SK-N-SH treated with all-trans-retinoic acid at 6 μM for 48 hours (cell line): Measurements from ENCODE around the gene CLDN20.

Experiments used
- ATAC-seq: fragments of 200-7000 bp; cut with Tn5 transposase; 3 replicates; pipeline ENCODE4 v1.9.1; 2020; ENCODE audit warnings: mild to moderate bottlenecking, moderate library complexity
- ARNTL ChIP-seq: fragments of 450-650 bp; formaldehyde crosslinking; IDR thresholded peaks from 2 replicates; pipeline ENCODE4 v1.5.0; 2020; ENCODE audit warnings: low read depth, mild to moderate bottlenecking, moderate library complexity, borderline replicate concordance
- CSDC2 ChIP-seq: fragments of 250-450 bp; sonication (Bioruptor Pico); IDR thresholded peaks from 2 replicates; pipeline ENCODE4 v1.5.0; 2020; ENCODE audit warnings: mild to moderate bottlenecking, moderate library complexity
- CSRNP3 ChIP-seq: fragments of 250-450 bp; sonication (Bioruptor Pico); IDR thresholded peaks from 2 replicates; pipeline ENCODE4 v1.5.1; 2021; ENCODE audit warnings: mild to moderate bottlenecking, moderate library complexity
- ESRRG ChIP-seq: fragments of 250-450 bp; sonication (Bioruptor Pico); IDR thresholded peaks from 2 replicates; pipeline ENCODE4 v1.6.1; 2021; ENCODE audit warnings: mild to moderate bottlenecking
- GLIS3 ChIP-seq: fragments of 250-450 bp; sonication (Bioruptor Pico); IDR thresholded peaks from 2 replicates; pipeline ENCODE4 v1.5.0; 2020; ENCODE audit warnings: mild to moderate bottlenecking, moderate library complexity
- ISL1 ChIP-seq: fragments of 250-450 bp; sonication (Bioruptor Pico); IDR thresholded peaks from 2 replicates; pipeline ENCODE4 v2.1.2; 2022; ENCODE audit warnings: mild to moderate bottlenecking, moderate library complexity
- PPARA ChIP-seq: fragments of 250-450 bp; sonication (Bioruptor Pico); IDR thresholded peaks from 2 replicates; pipeline ENCODE4 v1.5.0; 2020; ENCODE audit warnings: mild to moderate bottlenecking, borderline replicate concordance
- RARB ChIP-seq: fragments of 250-450 bp; sonication (Bioruptor Pico); IDR thresholded peaks from 2 replicates; pipeline ENCODE4 v1.8.0; 2021; ENCODE audit warnings: mild to moderate bottlenecking, moderate library complexity
- SNAI2 ChIP-seq: fragments of 250-450 bp; sonication (Bioruptor Pico); IDR thresholded peaks from 2 replicates; pipeline ENCODE4 v1.5.0; 2020; ENCODE audit warnings: mild to moderate bottlenecking, moderate library complexity
- TCF4 ChIP-seq: fragments of 250-450 bp; sonication (Bioruptor Pico); IDR thresholded peaks from 2 replicates; pipeline ENCODE4 v1.8.0; 2021; ENCODE audit warnings: mild to moderate bottlenecking, moderate library complexity, borderline replicate concordance
- TOX ChIP-seq: fragments of 250-450 bp; sonication (Bioruptor Pico); IDR thresholded peaks from 2 replicates; pipeline ENCODE4 v1.8.0; 2021; ENCODE audit warnings: mild to moderate bottlenecking, moderate library complexity, borderline replicate concordance
- ZC3H10 ChIP-seq: fragments of 250-450 bp; sonication (Bioruptor Pico); IDR thresholded peaks from 2 replicates; pipeline ENCODE4 v1.5.1; 2021; ENCODE audit warnings: mild to moderate bottlenecking, moderate library complexity
- ZFP3 ChIP-seq: fragments of 250-450 bp; sonication (Bioruptor Pico); IDR thresholded peaks from 2 replicates; pipeline ENCODE4 v1.5.0; 2020; ENCODE audit warnings: mild to moderate bottlenecking, moderate library complexity
- ZFP30 ChIP-seq: fragments of 450-650 bp; formaldehyde crosslinking; IDR thresholded peaks from 2 replicates; pipeline ENCODE4 v1.5.0; 2022; ENCODE audit warnings: mild to moderate bottlenecking, moderate library complexity
- ZNF565 ChIP-seq: fragments of 450-650 bp; formaldehyde crosslinking; conservative IDR thresholded peaks from 2 replicates; pipeline ENCODE4 v1.5.0; 2020; ENCODE audit warnings: low read depth, mild to moderate bottlenecking, moderate library complexity
- ZNF70 ChIP-seq: fragments of 450-650 bp; formaldehyde crosslinking; IDR thresholded peaks from 2 replicates; pipeline ENCODE4 v1.5.0; 2020; ENCODE audit warnings: mild to moderate bottlenecking, moderate library complexity
- TF ChIP-seq, protein P1 (sequence below): fragments of 250-450 bp; sonication (Bioruptor Pico); IDR thresholded peaks from 2 replicates; pipeline ENCODE4 v1.5.1; 2020; ENCODE audit warnings: low read depth, mild to moderate bottlenecking, moderate library complexity
- TF ChIP-seq, protein P2 (sequence below): fragments of 250-450 bp; sonication (Bioruptor Pico); IDR thresholded peaks from 2 replicates; pipeline ENCODE4 v1.8.0; 2020; ENCODE audit warnings: mild to moderate bottlenecking, moderate library complexity, borderline replicate concordance
- TF ChIP-seq, protein P3 (sequence below): fragments of 250-450 bp; sonication (Bioruptor Pico); IDR thresholded peaks from 2 replicates; pipeline ENCODE4 v1.5.0; 2020; ENCODE audit warnings: mild to moderate bottlenecking, moderate library complexity

Gene CLDN20

DNA sequence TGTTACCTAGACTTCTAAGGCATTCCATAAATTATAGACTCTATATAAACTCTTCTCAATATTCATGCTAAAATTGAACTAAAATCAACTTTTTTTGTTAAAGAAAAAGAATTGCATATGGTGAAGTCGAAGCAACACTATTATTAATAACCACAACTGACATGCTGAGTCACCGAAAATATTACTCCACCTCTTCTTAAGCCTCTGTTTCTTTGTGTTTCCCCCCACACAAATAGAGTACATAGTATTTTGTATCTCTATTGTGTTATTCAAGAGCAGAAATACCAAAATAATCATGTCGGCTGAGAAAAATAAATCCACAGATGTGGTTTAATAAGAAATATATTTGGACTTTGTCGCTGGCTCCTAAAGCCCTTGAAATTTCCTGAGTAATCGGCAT lies 26.7 kb downstream of the CLDN20 start:
- ATAC-seq, result no peak
- TF ChIP-seq TOX, result no peak
- TF ChIP-seq TCF4 (CRISPR knock-in tag), result no peak
- TF ChIP-seq ISL1 (CRISPR knock-in tag), result no peak
- no peak for TF ChIP-seq GLIS3 (CRISPR knock-in tag)
- no peak for TF ChIP-seq CSRNP3 (CRISPR knock-in tag)
- TF ChIP-seq, protein P1, sequence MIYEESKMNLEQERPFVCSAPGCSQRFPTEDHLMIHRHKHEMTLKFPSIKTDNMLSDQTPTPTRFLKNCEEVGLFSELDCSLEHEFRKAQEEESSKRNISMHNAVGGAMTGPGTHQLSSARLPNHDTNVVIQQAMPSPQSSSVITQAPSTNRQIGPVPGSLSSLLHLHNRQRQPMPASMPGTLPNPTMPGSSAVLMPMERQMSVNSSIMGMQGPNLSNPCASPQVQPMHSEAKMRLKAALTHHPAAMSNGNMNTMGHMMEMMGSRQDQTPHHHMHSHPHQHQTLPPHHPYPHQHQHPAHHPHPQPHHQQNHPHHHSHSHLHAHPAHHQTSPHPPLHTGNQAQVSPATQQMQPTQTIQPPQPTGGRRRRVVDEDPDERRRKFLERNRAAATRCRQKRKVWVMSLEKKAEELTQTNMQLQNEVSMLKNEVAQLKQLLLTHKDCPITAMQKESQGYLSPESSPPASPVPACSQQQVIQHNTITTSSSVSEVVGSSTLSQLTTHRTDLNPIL (CRISPR knock-in tag), result no peak
- no peak for TF ChIP-seq ARNTL (CRISPR knock-in tag)

- no peak for TF ChIP-seq ZFP30
- no peak for TF ChIP-seq CSDC2
- ATAC-seq, result no peak
Measured at GRCh38 chr6:155291291-155291690, 27.5 kb downstream of the CLDN20 start.

GRCh38 chr6:155292711-155293110 lies 28.9 kb downstream of the CLDN20 start:
- TF ChIP-seq ZFP3 (CRISPR knock-in tag) (no peak), TCF4 (CRISPR knock-in tag) (no peak)
- ATAC-seq, result no peak

- ATAC-seq, result no peak
- TF ChIP-seq ZNF565 (CRISPR knock-in tag), result no peak
- no peak for TF ChIP-seq ARNTL (CRISPR knock-in tag)
- no peak for TF ChIP-seq ZFP30
- TF ChIP-seq GLIS3 (CRISPR knock-in tag), result no peak
- TF ChIP-seq CSDC2, result no peak
- no peak for TF ChIP-seq PPARA (CRISPR knock-in tag)
- TF ChIP-seq, protein P2, sequence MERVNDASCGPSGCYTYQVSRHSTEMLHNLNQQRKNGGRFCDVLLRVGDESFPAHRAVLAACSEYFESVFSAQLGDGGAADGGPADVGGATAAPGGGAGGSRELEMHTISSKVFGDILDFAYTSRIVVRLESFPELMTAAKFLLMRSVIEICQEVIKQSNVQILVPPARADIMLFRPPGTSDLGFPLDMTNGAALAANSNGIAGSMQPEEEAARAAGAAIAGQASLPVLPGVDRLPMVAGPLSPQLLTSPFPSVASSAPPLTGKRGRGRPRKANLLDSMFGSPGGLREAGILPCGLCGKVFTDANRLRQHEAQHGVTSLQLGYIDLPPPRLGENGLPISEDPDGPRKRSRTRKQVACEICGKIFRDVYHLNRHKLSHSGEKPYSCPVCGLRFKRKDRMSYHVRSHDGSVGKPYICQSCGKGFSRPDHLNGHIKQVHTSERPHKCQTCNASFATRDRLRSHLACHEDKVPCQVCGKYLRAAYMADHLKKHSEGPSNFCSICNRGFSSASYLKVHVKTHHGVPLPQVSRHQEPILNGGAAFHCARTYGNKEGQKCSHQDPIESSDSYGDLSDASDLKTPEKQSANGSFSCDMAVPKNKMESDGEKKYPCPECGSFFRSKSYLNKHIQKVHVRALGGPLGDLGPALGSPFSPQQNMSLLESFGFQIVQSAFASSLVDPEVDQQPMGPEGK (CRISPR knock-in tag), result no peak
- no peak for TF ChIP-seq ZC3H10 (CRISPR knock-in tag)
- no peak for TF ChIP-seq TOX
Measured at GRCh38 chr6:155297669-155298068, 33.9 kb downstream of the CLDN20 start.

DNA sequence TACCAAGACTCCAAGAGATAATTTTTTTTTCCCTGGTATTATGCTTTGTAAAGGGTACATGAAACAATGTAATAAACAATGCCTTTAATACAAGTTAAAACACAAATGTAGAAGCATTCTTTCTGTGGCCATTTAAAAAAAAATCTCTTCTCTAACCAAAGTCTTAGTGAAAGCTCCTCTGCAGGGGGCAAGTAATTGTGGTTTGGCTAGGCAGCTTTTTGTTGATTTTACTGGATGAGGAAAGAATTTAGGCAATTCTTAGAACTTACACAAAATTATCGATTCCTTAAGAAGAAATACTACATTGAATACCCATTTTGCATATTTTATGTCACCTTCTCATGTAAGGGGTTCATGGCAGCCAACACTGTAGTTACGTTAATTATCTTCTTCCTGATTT lies 38.1 kb downstream of the CLDN20 start:
- no peak for ATAC-seq

GRCh38 chr6:155303361-155303870 lies 39.6 kb downstream of the CLDN20 start:
- ATAC-seq, result no peak
- TF ChIP-seq TCF4 (CRISPR knock-in tag) (no peak), ZNF70 (CRISPR knock-in tag) (no peak), GLIS3 (CRISPR knock-in tag) (no peak), SNAI2 (no peak), ESRRG (CRISPR knock-in tag) (no peak), RARB (no peak), ZFP3 (CRISPR knock-in tag) (no peak)
- TF ChIP-seq, protein P3, sequence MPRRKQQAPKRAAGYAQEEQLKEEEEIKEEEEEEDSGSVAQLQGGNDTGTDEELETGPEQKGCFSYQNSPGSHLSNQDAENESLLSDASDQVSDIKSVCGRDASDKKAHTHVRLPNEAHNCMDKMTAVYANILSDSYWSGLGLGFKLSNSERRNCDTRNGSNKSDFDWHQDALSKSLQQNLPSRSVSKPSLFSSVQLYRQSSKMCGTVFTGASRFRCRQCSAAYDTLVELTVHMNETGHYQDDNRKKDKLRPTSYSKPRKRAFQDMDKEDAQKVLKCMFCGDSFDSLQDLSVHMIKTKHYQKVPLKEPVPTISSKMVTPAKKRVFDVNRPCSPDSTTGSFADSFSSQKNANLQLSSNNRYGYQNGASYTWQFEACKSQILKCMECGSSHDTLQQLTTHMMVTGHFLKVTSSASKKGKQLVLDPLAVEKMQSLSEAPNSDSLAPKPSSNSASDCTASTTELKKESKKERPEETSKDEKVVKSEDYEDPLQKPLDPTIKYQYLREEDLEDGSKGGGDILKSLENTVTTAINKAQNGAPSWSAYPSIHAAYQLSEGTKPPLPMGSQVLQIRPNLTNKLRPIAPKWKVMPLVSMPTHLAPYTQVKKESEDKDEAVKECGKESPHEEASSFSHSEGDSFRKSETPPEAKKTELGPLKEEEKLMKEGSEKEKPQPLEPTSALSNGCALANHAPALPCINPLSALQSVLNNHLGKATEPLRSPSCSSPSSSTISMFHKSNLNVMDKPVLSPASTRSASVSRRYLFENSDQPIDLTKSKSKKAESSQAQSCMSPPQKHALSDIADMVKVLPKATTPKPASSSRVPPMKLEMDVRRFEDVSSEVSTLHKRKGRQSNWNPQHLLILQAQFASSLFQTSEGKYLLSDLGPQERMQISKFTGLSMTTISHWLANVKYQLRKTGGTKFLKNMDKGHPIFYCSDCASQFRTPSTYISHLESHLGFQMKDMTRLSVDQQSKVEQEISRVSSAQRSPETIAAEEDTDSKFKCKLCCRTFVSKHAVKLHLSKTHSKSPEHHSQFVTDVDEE (CRISPR knock-in tag), result no peak
- TF ChIP-seq, protein P1 (CRISPR knock-in tag), result no peak

More for the DNA sequence above, 38.1 kb downstream of the CLDN20 start:
- no peak for TF ChIP-seq ZFP3 (CRISPR knock-in tag)
- TF ChIP-seq, protein P3 (CRISPR knock-in tag), result no peak
